ENCODE measurements around the gene TUBA8.
"Not testable (repeated sequence)": the region's sequence is repeated elsewhere in the genome, so short reads cannot be mapped to it uniquely, and the experiment has no call there.

TUBA8 gene

DNA sequence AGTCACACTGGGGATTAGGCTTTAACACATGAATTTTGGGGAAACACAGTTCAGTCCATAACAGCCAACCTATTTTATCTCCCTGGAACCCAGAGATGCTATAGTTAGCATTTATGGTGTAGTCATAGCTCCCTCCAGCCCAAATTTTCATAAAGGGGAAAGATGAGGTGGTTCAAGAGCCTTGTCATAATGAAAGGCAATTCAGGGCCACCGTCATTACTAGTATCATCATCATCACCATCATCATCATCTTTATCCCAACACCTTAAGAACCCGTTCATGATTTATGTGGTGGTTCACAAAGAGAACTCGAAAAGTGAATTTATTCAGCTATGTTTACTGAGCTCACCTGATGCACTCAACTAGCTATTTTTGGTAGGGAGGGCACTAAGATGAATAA lies 2.4 kb upstream of the TUBA8 start:
- DNase-seq = no peak

DNA sequence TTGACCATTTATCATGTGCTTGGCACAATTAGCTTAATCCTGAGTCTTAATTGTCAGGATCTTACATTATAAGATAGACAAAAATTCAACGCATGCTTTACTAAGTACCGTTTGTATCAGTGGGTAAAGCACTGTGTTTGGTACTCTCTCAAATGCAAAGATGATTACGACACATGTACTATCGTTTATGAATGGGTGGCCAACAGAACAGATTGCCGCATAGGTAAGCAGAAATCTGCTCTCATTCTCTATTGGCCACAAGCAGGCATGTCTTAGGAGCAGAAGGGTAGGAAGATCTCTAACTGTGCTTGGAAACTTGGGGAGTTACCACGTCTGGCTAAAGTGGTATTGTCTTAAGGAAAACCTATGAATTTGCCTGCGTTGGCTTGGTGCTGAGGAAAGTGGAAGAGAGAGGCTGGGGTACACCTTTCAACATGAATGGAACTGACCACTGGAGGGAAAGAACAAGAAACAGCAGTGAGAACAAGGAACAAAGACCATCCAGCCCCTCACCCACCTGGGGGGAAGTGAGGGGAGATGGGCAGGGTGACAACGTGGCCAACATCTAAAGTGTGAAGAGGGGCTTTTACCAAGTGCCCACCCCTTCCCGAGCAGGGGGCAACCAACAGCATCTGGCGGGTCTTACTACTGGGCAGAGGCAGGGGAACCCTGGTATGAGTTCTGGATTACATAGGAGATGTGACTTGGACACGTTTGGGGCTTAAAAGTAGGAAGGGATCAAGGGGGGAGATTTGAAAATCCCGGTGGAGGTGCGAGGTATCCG lies 1.0 kb upstream of the TUBA8 start:
- no peak for DNase-seq

GRCh38 chr22:18110954-18111758 lies 547 bp downstream of the TUBA8 start:
- DNase-seq = no peak

GRCh38 chr22:18111759-18112330 lies 1.2 kb downstream of the TUBA8 start:
- no peak for DNase-seq

DNA sequence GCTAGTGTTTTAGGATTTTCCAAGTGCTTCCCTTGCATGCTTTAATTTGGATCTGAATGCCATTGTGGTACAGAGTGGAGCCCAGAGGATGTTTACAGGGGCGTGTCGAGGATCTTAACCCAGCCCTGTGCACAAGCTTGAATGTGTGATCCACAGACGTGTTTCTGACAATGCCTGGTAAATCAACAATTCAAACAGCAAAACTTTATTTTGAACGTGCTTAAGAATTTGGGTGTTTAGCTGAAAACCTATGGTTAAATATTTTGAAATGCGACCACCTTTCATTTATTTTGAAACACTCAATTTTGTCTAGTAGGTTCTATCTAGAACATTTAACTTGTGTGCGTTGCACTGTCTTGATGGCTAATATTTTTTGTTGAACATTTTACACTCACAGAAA lies 1.8 kb downstream of the TUBA8 start:
- DNase-seq = no peak

DNA sequence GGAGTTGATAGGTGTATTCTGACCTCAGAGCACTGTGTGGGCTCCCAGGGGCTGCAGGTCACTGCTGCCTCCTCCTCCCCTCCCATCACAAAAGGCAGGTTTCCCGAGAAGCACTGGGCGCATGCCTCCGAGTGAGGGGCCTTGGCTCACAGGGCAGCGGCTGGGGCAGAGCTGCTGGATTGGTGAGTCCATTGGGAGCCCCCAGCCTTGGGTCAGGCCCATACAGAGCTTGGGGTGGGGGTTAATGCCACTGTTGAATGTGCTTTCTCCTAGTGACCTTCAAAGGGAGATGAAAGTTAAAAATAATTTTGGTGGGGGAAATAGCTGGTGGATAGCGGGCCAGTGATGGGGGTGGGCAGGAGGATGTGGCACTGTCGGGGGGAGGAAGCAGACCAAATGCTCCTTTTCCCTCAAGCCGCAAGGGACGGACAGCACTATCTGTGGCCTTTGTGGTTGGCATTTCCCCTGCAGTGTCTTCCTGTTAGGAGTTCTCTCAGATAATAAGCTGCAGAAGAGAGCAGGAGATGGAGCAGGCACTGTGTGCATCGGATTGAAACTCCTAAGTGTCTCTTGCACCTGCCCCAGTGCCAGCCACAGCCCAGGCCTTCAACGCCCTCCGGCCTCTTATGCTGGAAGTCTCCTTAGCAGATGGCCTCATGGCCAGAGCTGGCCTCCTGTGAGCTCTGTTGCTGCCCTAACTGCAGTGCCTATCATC lies 3.2 kb downstream of the TUBA8 start:
- no peak for DNase-seq

GRCh38 chr22:18114495-18114894 lies 3.9 kb downstream of the TUBA8 start:
- no peak for DNase-seq

DNA sequence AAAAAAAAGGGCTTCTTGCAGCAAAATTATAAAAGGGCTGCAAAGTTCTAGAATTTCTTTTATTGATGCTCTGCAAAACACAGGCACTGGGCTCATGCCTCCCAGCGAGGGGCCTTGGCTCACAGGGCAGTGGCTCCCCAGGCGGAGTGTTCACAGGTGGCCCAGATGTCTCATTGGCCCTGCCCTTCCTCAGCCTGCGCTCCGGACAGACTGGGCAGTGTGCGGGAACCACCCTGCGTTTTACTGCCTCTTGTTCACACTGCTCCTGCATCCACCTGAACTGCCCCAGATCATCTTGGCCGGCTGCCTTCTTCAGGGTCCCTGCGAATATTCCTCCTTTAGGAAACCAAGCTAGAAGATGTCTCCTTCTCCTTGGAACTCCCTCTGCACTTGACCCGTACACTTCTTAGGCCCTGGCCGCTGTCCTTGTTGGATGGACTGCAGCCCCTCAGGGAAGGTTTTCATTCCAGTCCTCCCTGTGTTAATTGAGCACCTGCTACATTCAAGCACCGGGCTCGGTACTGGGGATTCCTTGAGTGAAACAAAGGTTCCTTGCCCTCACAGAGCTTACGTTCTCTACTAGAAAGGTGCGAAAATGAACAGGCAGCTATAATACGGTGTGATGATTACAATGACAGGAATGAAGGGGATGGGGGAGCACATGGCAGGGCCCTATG lies 4.5 kb downstream of the TUBA8 start:
- no peak for DNase-seq

DNA sequence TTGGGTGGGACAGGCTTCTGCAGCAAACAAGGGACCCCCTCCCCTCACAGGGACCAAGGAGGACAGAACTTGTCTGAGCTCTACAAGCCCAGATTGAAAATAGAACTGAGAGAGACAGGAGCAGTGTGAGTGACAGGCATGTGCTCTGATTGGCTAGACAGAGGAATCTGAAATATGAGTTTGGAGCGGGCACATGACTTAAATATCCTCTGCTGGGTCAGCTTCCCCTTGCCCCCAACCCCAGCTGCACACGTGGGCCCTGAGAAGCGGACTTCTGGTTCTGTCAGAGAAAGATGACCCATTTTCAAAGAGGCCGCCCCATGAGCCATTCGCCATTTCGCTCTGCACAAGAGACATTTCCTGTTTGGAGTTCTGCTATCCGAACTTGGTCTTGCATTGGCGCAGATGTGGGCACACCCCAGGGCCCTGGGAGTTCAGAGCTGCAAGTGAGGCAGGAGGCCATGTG lies 5.3 kb downstream of the TUBA8 start:
- DNase-seq = no peak

GRCh38 chr22:18116634-18117033 lies 6.0 kb downstream of the TUBA8 start:
- DNase-seq = no peak

DNA sequence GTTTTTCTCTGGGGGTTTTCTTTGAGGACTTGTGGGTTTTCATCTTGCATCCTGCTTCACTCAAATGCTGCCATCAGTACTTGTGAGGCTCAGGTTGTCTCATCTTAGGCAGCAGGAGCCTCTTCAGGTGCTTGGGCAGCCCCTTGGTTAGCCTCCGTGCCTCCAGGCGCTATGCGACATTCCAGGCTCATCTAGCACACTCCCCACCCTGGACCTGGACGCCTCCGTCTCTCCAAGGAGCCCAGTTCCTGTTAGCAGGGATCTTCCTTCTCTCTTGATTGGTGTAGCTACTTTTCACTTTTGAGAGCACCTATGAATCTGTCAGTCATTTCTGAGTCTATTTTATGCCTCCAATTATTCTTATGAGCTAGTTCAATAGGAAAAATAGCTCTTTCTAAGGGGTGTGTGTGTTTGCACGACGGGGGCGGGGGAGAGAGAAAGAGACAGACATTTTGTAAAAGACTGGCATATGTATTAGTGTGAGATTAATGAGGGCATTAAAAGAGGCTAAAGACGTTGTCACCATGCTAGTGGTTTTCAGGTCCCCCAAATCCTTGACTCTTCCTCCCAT lies 7.8 kb downstream of the TUBA8 start:
- DNase-seq = no peak

DNA sequence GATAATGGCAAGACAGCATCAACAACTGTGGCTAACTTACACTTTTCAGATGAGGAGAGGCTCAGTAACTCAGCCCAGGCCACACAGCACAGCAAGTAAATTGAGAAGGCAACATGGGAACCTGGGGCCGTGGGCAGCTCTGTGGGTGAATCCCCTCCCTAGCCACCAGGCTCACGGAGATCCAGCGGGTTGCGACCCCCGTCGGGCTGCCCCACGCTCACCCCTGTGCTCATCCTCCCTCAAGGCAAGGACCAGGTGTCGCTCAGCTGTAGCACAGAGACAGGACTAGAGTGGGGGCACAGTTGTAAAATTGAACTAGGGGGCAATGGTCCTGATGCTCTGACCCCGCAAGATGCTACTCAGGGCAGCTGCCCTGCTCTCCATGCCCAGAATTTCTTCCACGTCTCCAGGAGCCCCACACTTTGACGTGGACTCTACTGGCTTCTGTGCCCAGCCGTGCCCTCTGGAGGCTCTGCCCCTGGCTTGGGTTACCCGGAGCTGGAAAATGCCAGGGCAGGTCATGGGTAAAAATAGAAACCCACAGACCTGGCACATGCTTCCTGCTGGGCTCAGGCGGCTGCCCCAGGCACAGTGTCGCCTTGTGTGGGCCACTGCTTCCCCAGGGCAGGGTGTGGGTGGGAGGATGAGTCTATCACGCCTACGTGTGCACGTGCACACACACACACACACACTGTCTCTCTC lies 9.0 kb downstream of the TUBA8 start:
- no peak for DNase-seq

DNA sequence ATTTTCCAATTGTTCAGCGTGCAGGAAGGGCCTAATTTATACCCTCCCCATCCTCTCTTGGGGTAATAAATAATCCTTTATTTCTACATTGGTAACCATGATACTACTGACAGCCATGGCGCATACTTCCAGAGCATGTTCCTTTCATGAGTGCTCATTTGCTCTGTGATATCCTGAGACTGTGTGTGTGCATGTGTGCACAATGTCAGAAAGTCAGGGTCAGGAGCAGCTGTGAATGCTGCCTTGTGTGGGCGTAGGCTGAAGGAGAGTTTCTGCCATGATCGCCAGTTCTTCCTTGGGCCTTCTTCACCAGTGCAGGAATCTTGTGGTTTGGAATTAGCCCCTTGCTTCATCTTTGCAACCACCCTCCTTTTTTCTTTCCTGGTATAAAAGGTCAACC lies 10.2 kb downstream of the TUBA8 start:
- DNase-seq = no peak

DNA sequence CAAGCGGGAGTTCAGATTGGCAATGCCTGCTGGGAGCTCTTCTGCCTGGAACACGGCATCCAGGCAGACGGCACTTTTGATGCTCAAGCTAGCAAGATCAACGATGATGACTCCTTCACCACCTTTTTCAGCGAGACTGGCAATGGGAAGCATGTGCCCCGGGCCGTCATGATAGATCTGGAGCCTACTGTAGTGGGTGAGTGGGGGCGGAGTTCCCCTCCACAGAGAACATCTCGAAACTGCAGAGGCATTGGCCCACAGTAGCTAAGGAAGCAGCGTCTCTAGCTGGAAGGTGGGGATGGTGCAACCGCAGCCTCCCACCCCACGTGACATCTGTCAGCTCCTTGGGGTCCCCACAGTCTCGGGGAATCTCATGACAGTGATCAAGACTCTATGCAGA lies 10.9 kb downstream of the TUBA8 start:
- no peak for DNase-seq

GRCh38 chr22:18121954-18122554 lies 11.4 kb downstream of the TUBA8 start:
- no peak for DNase-seq

GRCh38 chr22:18123476-18124025 lies 12.9 kb downstream of the TUBA8 start:
- not testable (repeated sequence) for DNase-seq

- no peak for DNase-seq
Observed at GRCh38 chr22:18126606-18127005, 16.0 kb downstream of the TUBA8 start.

DNA sequence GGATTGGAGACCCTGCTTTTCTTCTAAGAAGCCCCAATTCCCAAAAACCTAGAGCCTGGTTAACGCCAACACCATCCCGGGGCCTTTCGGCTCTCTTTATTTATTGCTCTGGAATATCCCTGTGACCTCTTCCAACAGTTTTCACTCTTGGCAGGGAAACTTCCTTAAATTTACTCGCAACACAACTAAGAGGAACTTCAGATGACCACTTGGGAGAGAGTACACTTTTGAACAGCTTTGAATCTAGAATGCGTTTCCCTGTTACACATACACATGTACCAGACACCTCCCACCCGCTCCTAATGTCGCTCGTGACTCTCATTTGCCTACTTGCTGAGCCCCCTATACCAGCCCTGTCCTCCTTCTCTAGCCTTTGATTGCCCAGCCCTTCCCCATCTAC lies 19.4 kb downstream of the TUBA8 start:
- no peak for DNase-seq

- DNase-seq = no peak
Observed at GRCh38 chr22:18130699-18131429, 20.3 kb downstream of the TUBA8 start.

GRCh38 chr22:18133452-18133851 lies 22.8 kb downstream of the TUBA8 start:
- no peak for DNase-seq

Measured in effector CD8-positive, alpha-beta T cell (primary cell).